Muscle layer of colon (tissue), 2 donors: Measurements from ENCODE around the gene CCM2.
A peak's percentile ranks its signal among the peaks of the same experiment; 100 is the strongest.

Source experiments
- H3K27ac ChIP-seq: one replicate; pipeline ENCODE4 v1.7.0; 2013; ENCODE audit warnings: low read depth, mild to moderate bottlenecking, low read length, moderate library complexity
- H3K27me3 ChIP-seq, 2 donors: one replicate each; pipeline ENCODE4 v1.7.0; 2013; ENCODE audit warnings: low read length in 2 of 2, mild to moderate bottlenecking in 2 of 2; ENCODE audit not compliant: insufficient read depth in 2 of 2, control insufficient read depth in 1 of 2
- H3K36me3 ChIP-seq: one replicate; pipeline ENCODE4 v1.7.0; 2013; ENCODE audit warnings: mild to moderate bottlenecking, low read length; ENCODE audit not compliant: insufficient read depth
- H3K4me1 ChIP-seq: one replicate; pipeline ENCODE4 v1.7.0; 2013; ENCODE audit warnings: mild to moderate bottlenecking, low read length; ENCODE audit not compliant: insufficient read depth
- H3K4me3 ChIP-seq, 2 donors: one replicate each; pipeline ENCODE4 v1.7.0; 2013; ENCODE audit warnings: low read length in 2 of 2, low read depth in 1 of 2, mild to moderate bottlenecking in 1 of 2, moderate library complexity in 1 of 2
- H3K9ac ChIP-seq: one replicate; pipeline ENCODE4 v1.7.0; 2013; ENCODE audit warnings: low read length
- H3K9me3 ChIP-seq: one replicate; pipeline ENCODE4 v1.7.0; 2013; ENCODE audit warnings: mild to moderate bottlenecking, low read length
- donor health status: abdominal sarcoma.
- donor health status: Adenocarcinoma of cecum.

Gene CCM2

GRCh38 chr7:44998153-44998871 is 1.7 kb upstream of the CCM2 start:
- Histone ChIP-seq H3K27ac (no peak overlapping the region), H3K4me3 (peak overlapping the region in 1 of 2 donors; percentile 60), H3K36me3 (no peaks in the 10 kb centered on the region), H3K4me1 (peaks cover 18% of the 10 kb centered on the region), H3K9ac (no peak overlapping the region), H3K9me3 (no peaks in the 10 kb centered on the region), H3K27me3 (no peaks in the 10 kb centered on the region)

GRCh38 chr7:44999245-45000092 is 532 bp upstream of the CCM2 start:
- Histone ChIP-seq H3K9ac (peak overlapping the region; percentile 50), H3K36me3 (no peaks in the 10 kb centered on the region), H3K4me1 (peaks cover 18% of the 10 kb centered on the region), H3K27me3 (no peaks in the 10 kb centered on the region), H3K9me3 (no peaks in the 10 kb centered on the region), H3K4me3 (peak overlapping the region; percentile 54 to 60), H3K27ac (peak overlapping the region; percentile 85)

- peak overlapping the region; percentile 29 for H3K27ac ChIP-seq
- H3K27me3 ChIP-seq = no peaks in the 10 kb centered on the region
- peak overlapping the region; percentile 62 to 71 for H3K4me3 ChIP-seq
- peak overlapping the region; percentile 51 for H3K9ac ChIP-seq
- H3K4me1 ChIP-seq = peaks cover 18% of the 10 kb centered on the region
- no peaks in the 10 kb centered on the region for H3K36me3 ChIP-seq
- H3K9me3 ChIP-seq = no peaks in the 10 kb centered on the region
These were observed 1.2 kb downstream of the CCM2 start for GRCh38 chr7:45001138-45001694.

- Histone ChIP-seq H3K4me1 (peaks cover 18% of the 10 kb centered on the region), H3K27ac (no peak overlapping the region), H3K27me3 (no peaks in the 10 kb centered on the region), H3K9me3 (no peaks in the 10 kb centered on the region), H3K4me3 (peak overlapping the region in 1 of 2 donors; percentile 71), H3K9ac (no peak overlapping the region), H3K36me3 (peaks cover under 1% of the 10 kb centered on the region)
These were observed 1.8 kb downstream of the CCM2 start for GRCh38 chr7:45001826-45002225.

GRCh38 chr7:45003789-45004188 is 3.8 kb downstream of the CCM2 start:
- no peak overlapping the region for H3K9ac ChIP-seq
- H3K9me3 ChIP-seq = no peaks in the 10 kb centered on the region
- no peak overlapping the region for H3K27ac ChIP-seq

GRCh38 chr7:45007106-45007505 is 7.1 kb downstream of the CCM2 start:
- Histone ChIP-seq H3K27ac (no peak overlapping the region), H3K36me3 (peaks cover 5% of the 10 kb centered on the region), H3K4me3 (no peak overlapping the region), H3K9ac (no peak overlapping the region), H3K9me3 (no peaks in the 10 kb centered on the region), H3K4me1 (peaks cover under 1% of the 10 kb centered on the region), H3K27me3 (no peaks in the 10 kb centered on the region)

More at GRCh38 chr7:45003789-45004188, 3.8 kb downstream of the CCM2 start:
- Histone ChIP-seq H3K4me3 (no peak overlapping the region), H3K27me3 (no peaks in the 10 kb centered on the region), H3K4me1 (peaks cover 14% of the 10 kb centered on the region), H3K36me3 (peaks cover 5% of the 10 kb centered on the region)

- Histone ChIP-seq H3K9ac (no peak overlapping the region), H3K27ac (no peak overlapping the region), H3K4me1 (no peaks in the 10 kb centered on the region), H3K36me3 (peaks cover 5% of the 10 kb centered on the region), H3K9me3 (no peaks in the 10 kb centered on the region), H3K4me3 (no peak overlapping the region), H3K27me3 (no peaks in the 10 kb centered on the region)
These were observed 7.7 kb downstream of the CCM2 start for GRCh38 chr7:45007571-45008328.

- H3K9ac ChIP-seq = no peak overlapping the region
- no peak overlapping the region for H3K27ac ChIP-seq
- no peaks in the 10 kb centered on the region for H3K27me3 ChIP-seq
- no peaks in the 10 kb centered on the region for H3K4me1 ChIP-seq
- no peak overlapping the region for H3K4me3 ChIP-seq
- no peaks in the 10 kb centered on the region for H3K9me3 ChIP-seq
- H3K36me3 ChIP-seq = no peaks in the 10 kb centered on the region
These were observed 13.5 kb downstream of the CCM2 start for GRCh38 chr7:45013465-45013967.

GRCh38 chr7:45015313-45015712 is 15.3 kb downstream of the CCM2 start:
- H3K4me3 ChIP-seq = no peak overlapping the region
- H3K9me3 ChIP-seq = no peaks in the 10 kb centered on the region
- peaks cover 4% of the 10 kb centered on the region for H3K36me3 ChIP-seq
- no peak overlapping the region for H3K27ac ChIP-seq
- no peaks in the 10 kb centered on the region for H3K27me3 ChIP-seq
- H3K4me1 ChIP-seq = no peaks in the 10 kb centered on the region
- H3K9ac ChIP-seq = no peak overlapping the region

- no peaks in the 10 kb centered on the region for H3K9me3 ChIP-seq
- no peak overlapping the region for H3K4me3 ChIP-seq
- H3K36me3 ChIP-seq = peaks cover 4% of the 10 kb centered on the region
- no peaks in the 10 kb centered on the region for H3K4me1 ChIP-seq
- no peaks in the 10 kb centered on the region for H3K27me3 ChIP-seq
- no peak overlapping the region for H3K27ac ChIP-seq
- no peak overlapping the region for H3K9ac ChIP-seq
These were observed 17.3 kb downstream of the CCM2 start for GRCh38 chr7:45017253-45017652.

- Histone ChIP-seq H3K4me1 (no peaks in the 10 kb centered on the region), H3K9me3 (no peaks in the 10 kb centered on the region), H3K9ac (no peak overlapping the region), H3K4me3 (no peak overlapping the region), H3K27me3 (no peaks in the 10 kb centered on the region), H3K27ac (no peak overlapping the region), H3K36me3 (peaks cover 4% of the 10 kb centered on the region)
These were observed 20.9 kb downstream of the CCM2 start for GRCh38 chr7:45020915-45021314.
